Measurements from ENCODE around the gene RBM19. TPM values are rescaled to one million over a fixed set of nuclear protein-coding genes. Genes with fewer than 3 reads are reported as not detected.

RBM19 gene
- total RNA-seq, 1 experiment from 2014 or later: 29.2 TPM

GRCh38 chr12:113805673-113806072 is 160.5 kb downstream of the RBM19 start:
- Mint-ChIP-seq H3K4me3 (ENCODE audit: unreplicated experiment) (no peak overlapping the region), H3K27ac (ENCODE audit: low read depth, unreplicated experiment) (no peak overlapping the region), H3K36me3 (ENCODE audit: insufficient read depth, unreplicated experiment) (peaks cover 6% of the 10 kb centered on the region), H3K4me1 (ENCODE audit: insufficient read depth, unreplicated experiment) (no peaks in the 10 kb centered on the region), H3K9me3 (ENCODE audit: unreplicated experiment) (no peaks in the 10 kb centered on the region), H3K27me3 (ENCODE audit: insufficient read depth, unreplicated experiment) (no peaks in the 10 kb centered on the region)
- ChIA-PET POLR2A (no interaction called here), CTCF (no interaction called here)
- TF ChIP-seq, protein P1, sequence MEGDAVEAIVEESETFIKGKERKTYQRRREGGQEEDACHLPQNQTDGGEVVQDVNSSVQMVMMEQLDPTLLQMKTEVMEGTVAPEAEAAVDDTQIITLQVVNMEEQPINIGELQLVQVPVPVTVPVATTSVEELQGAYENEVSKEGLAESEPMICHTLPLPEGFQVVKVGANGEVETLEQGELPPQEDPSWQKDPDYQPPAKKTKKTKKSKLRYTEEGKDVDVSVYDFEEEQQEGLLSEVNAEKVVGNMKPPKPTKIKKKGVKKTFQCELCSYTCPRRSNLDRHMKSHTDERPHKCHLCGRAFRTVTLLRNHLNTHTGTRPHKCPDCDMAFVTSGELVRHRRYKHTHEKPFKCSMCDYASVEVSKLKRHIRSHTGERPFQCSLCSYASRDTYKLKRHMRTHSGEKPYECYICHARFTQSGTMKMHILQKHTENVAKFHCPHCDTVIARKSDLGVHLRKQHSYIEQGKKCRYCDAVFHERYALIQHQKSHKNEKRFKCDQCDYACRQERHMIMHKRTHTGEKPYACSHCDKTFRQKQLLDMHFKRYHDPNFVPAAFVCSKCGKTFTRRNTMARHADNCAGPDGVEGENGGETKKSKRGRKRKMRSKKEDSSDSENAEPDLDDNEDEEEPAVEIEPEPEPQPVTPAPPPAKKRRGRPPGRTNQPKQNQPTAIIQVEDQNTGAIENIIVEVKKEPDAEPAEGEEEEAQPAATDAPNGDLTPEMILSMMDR (IDR thresholded peaks at IDR 0.05; ENCODE audit: unreplicated experiment): no peak
- DNase-seq (ENCODE audit: unreplicated experiment): no peak
- BruUV-seq (replicated peaks): no TSS peak
- intact Hi-C loops (cut with micrococcal nuclease): no loop called here

- no peak overlapping the region for H3K27ac Mint-ChIP-seq (ENCODE audit: low read depth, unreplicated experiment)
- DNase-seq (ENCODE audit: unreplicated experiment): no peak
- H3K4me1 Mint-ChIP-seq (ENCODE audit: insufficient read depth, unreplicated experiment): no peaks in the 10 kb centered on the region
- no TSS peak for BruUV-seq (replicated peaks)
- H3K4me3 Mint-ChIP-seq (ENCODE audit: unreplicated experiment): no peak overlapping the region
- CTCF ChIA-PET: no interaction called here
- TF ChIP-seq, protein P1 (IDR thresholded peaks at IDR 0.05; ENCODE audit: unreplicated experiment): no peak
- intact Hi-C loops (cut with micrococcal nuclease): no loop called here
- peaks cover 6% of the 10 kb centered on the region for H3K36me3 Mint-ChIP-seq (ENCODE audit: insufficient read depth, unreplicated experiment)
- no peaks in the 10 kb centered on the region for H3K9me3 Mint-ChIP-seq (ENCODE audit: unreplicated experiment)
- no peaks in the 10 kb centered on the region for H3K27me3 Mint-ChIP-seq (ENCODE audit: insufficient read depth, unreplicated experiment)
- POLR2A ChIA-PET: no interaction called here
These were observed 161.0 kb downstream of the RBM19 start for GRCh38 chr12:113804961-113805600.

DNA sequence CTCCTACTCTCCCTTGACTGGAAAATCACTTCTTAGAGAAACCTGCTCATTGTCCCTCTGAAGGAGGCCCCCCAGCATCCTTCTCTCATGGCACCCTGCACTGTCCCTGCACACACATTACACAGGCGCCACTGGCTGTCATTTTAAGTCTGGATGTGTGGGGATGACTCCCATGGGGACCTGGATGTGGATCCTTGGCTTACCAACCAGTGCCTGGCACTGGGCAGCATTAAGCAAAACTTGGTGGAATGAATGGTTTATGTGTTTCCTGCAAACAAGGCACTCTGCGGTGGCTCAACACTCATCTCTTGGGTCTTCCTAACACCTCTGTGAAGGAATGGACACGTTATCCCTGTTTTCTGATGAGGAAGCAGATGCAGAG is 162.4 kb downstream of the RBM19 start:
- H3K4me3 Mint-ChIP-seq (ENCODE audit: unreplicated experiment): no peak overlapping the region
- H3K27ac Mint-ChIP-seq (ENCODE audit: low read depth, unreplicated experiment): no peak overlapping the region
- DNase-seq (ENCODE audit: unreplicated experiment): no peak
- ChIA-PET POLR2A (no interaction called here), CTCF (no interaction called here)
- H3K36me3 Mint-ChIP-seq (ENCODE audit: insufficient read depth, unreplicated experiment): peaks cover 6% of the 10 kb centered on the region
- no TSS peak for BruUV-seq (replicated peaks)
- H3K4me1 Mint-ChIP-seq (ENCODE audit: insufficient read depth, unreplicated experiment): no peaks in the 10 kb centered on the region
- H3K27me3 Mint-ChIP-seq (ENCODE audit: insufficient read depth, unreplicated experiment): no peaks in the 10 kb centered on the region
- TF ChIP-seq, protein P1 (IDR thresholded peaks at IDR 0.05; ENCODE audit: unreplicated experiment): no peak
- H3K9me3 Mint-ChIP-seq (ENCODE audit: unreplicated experiment): no peaks in the 10 kb centered on the region
- intact Hi-C loops (cut with micrococcal nuclease): no loop called here

GRCh38 chr12:113802966-113803758 is 163.0 kb downstream of the RBM19 start:
- BruUV-seq (replicated peaks): no TSS peak
- intact Hi-C loops (cut with micrococcal nuclease): no loop called here
- ChIA-PET CTCF (no interaction called here), POLR2A (no interaction called here)
- Mint-ChIP-seq H3K9me3 (ENCODE audit: unreplicated experiment) (no peaks in the 10 kb centered on the region), H3K4me1 (ENCODE audit: insufficient read depth, unreplicated experiment) (no peaks in the 10 kb centered on the region), H3K27me3 (ENCODE audit: insufficient read depth, unreplicated experiment) (no peaks in the 10 kb centered on the region), H3K4me3 (ENCODE audit: unreplicated experiment) (no peak overlapping the region), H3K27ac (ENCODE audit: low read depth, unreplicated experiment) (no peak overlapping the region), H3K36me3 (ENCODE audit: insufficient read depth, unreplicated experiment) (no peaks in the 10 kb centered on the region)
- TF ChIP-seq, protein P1 (IDR thresholded peaks at IDR 0.05; ENCODE audit: unreplicated experiment): no peak
- no peak for DNase-seq (ENCODE audit: unreplicated experiment)
